OCI-LY1 (cell line): ENCODE results near the gene MADD.
"Not testable (repeated sequence)": the region's sequence is repeated elsewhere in the genome, so short reads cannot be mapped to it uniquely, and the experiment has no call there.

Experiments used
- H2AFZ ChIP-seq: fragments of 200-600 bp; sonication (generic), shearing (Covaris generic); 2 replicates; pipeline ENCODE4 v1.6.0; 2014; ENCODE audit warnings: antibody characterized with exemption, mild to moderate bottlenecking, low read length
- H3F3A ChIP-seq: fragments of 200-600 bp; sonication (generic), shearing (Covaris generic); 2 replicates; pipeline ENCODE4 v1.6.0; 2014; ENCODE audit warnings: mild to moderate bottlenecking, antibody characterized with exemption, low read length, moderate library complexity; ENCODE audit not compliant: insufficient read depth
- H3K27ac ChIP-seq: fragments of 200-600 bp; sonication (generic); 2 replicates; pipeline ENCODE4 v1.5.1; 2014; ENCODE audit warnings: low read length, mixed run types, mild to moderate bottlenecking, low read depth; ENCODE audit not compliant: poor library complexity, severe bottlenecking
- H3K27me3 ChIP-seq: fragments of 200-600 bp; sonication (generic); 2 replicates; pipeline ENCODE4 v1.6.0; 2014; ENCODE audit warnings: antibody characterized with exemption, mild to moderate bottlenecking, low read length, moderate library complexity; ENCODE audit not compliant: insufficient read depth
- H3K36me3 ChIP-seq: fragments of 200-600 bp; sonication (generic); 2 replicates; pipeline ENCODE4 v1.6.1; 2014; ENCODE audit warnings: mild to moderate bottlenecking, antibody characterized with exemption, low read length, moderate library complexity, mixed read lengths; ENCODE audit not compliant: insufficient read depth
- H3K4me1 ChIP-seq: fragments of 200-600 bp; sonication (generic); 2 replicates; pipeline ENCODE4 v1.5.1; 2014; ENCODE audit warnings: mild to moderate bottlenecking, low read length, moderate library complexity; ENCODE audit not compliant: insufficient read depth, severe bottlenecking
- H3K4me2 ChIP-seq: fragments of 200-600 bp; sonication (generic), shearing (Covaris generic); 2 replicates; pipeline ENCODE4 v1.6.1; 2014; ENCODE audit warnings: low read length
- H3K4me3 ChIP-seq: fragments of 200-600 bp; sonication (generic); 2 replicates; pipeline ENCODE4 v1.5.1; 2014; ENCODE audit warnings: low read length, low read depth, mild to moderate bottlenecking, mixed read lengths; ENCODE audit not compliant: poor library complexity, severe bottlenecking
- H3K79me2 ChIP-seq: fragments of 200-600 bp; shearing (Covaris generic); 2 replicates; pipeline ENCODE4 v1.6.1; 2016; ENCODE audit warnings: mixed run types, low read length, mixed read lengths; ENCODE audit not compliant: insufficient read depth
- H3K9ac ChIP-seq: fragments of 200-600 bp; sonication (generic), shearing (Covaris generic); 2 replicates; pipeline ENCODE4 v1.6.1; 2014; ENCODE audit warnings: mild to moderate bottlenecking, low read length, mixed read lengths
- H3K9me2 ChIP-seq: fragments of 200-600 bp; sonication (generic), shearing (Covaris generic); 2 replicates; pipeline ENCODE4 v1.6.1; 2014; ENCODE audit warnings: low read depth, mild to moderate bottlenecking, low read length, mixed read lengths
- H3K9me3 ChIP-seq: fragments of 200-600 bp; shearing (Covaris generic); 2 replicates; pipeline ENCODE4 v1.6.1; 2014; ENCODE audit warnings: low read length, mixed read lengths
- H4K20me1 ChIP-seq: fragments of 200-600 bp; sonication (generic), shearing (Covaris generic); 2 replicates; pipeline ENCODE4 v1.6.0; 2016; ENCODE audit warnings: mild to moderate bottlenecking, low read length; ENCODE audit not compliant: insufficient read depth
- CTCF ChIP-seq: fragments of 200-600 bp; sonication (generic), shearing (Covaris generic); IDR thresholded peaks from 2 replicates; pipeline ENCODE4 v1.5.1; 2017; ENCODE audit warnings: mild to moderate bottlenecking, antibody characterized with exemption, low read length, moderate library complexity, mixed read lengths
- EZH2 ChIP-seq: fragments of 200-600 bp; sonication (generic), shearing (Covaris generic); IDR thresholded peaks from 2 replicates; pipeline ENCODE4 v1.8.0; 2017; ENCODE audit warnings: borderline replicate concordance, mixed run types, mild to moderate bottlenecking, antibody characterized with exemption, low read length, moderate library complexity, mixed read lengths

The MADD gene

GRCh38 chr11:47333886-47334443 lies 64.0 kb downstream of the MADD start:
- no peaks in the 10 kb centered on the region for H4K20me1 ChIP-seq
- H3K4me3 ChIP-seq = no peak overlapping the region
- no peak overlapping the region for H3K9ac ChIP-seq
- no peaks in the 10 kb centered on the region for H3K4me1 ChIP-seq
- no peak overlapping the region for H3K4me2 ChIP-seq
- TF ChIP-seq EZH2 (no peak), CTCF (no peak)
- H2AFZ ChIP-seq = no peak overlapping the region
- no peaks in the 10 kb centered on the region for H3F3A ChIP-seq
- no peaks in the 10 kb centered on the region for H3K9me2 ChIP-seq
- no peaks in the 10 kb centered on the region for H3K79me2 ChIP-seq
- no peak overlapping the region for H3K27ac ChIP-seq
- H3K9me3 ChIP-seq = no peaks in the 10 kb centered on the region
- no peaks in the 10 kb centered on the region; the same call in 1 of the 2 replicates for H3K27me3 ChIP-seq
- peaks cover 10% of the 10 kb centered on the region; the same call in 1 of the 2 replicates for H3K36me3 ChIP-seq

- H3K27ac ChIP-seq, H4K20me1 ChIP-seq, H2AFZ ChIP-seq, H3K4me1 ChIP-seq, H3F3A ChIP-seq, H3K36me3 ChIP-seq, H3K27me3 ChIP-seq, H3K79me2 ChIP-seq, H3K9me3 ChIP-seq, H3K9me2 ChIP-seq, H3K9ac ChIP-seq, H3K4me2 ChIP-seq, H3K4me3 ChIP-seq: not testable (repeated sequence)
Observed at GRCh38 chr11:47334699-47335411, 64.9 kb downstream of the MADD start.

- Histone ChIP-seq H4K20me1 (no peaks in the 10 kb centered on the region), H3K79me2 (no peaks in the 10 kb centered on the region), H3K9me3 (no peaks in the 10 kb centered on the region), H2AFZ (no peak overlapping the region), H3K36me3 (no peaks in the 10 kb centered on the region), H3K9me2 (no peaks in the 10 kb centered on the region), H3K9ac (no peak overlapping the region), H3F3A (no peaks in the 10 kb centered on the region), H3K4me1 (no peaks in the 10 kb centered on the region), H3K4me3 (no peak overlapping the region), H3K27me3 (no peaks in the 10 kb centered on the region; the same call in 1 of the 2 replicates), H3K4me2 (no peak overlapping the region), H3K27ac (no peak overlapping the region)
- no peak for TF ChIP-seq EZH2
- no peak for TF ChIP-seq CTCF
Observed at GRCh38 chr11:47335733-47336132, 65.8 kb downstream of the MADD start.

- Histone ChIP-seq H3K4me1 (no peaks in the 10 kb centered on the region), H3K9me3 (no peaks in the 10 kb centered on the region), H3K4me3 (no peak overlapping the region), H3K9ac (no peak overlapping the region), H4K20me1 (no peaks in the 10 kb centered on the region), H2AFZ (no peak overlapping the region), H3K27me3 (no peaks in the 10 kb centered on the region; the same call in 1 of the 2 replicates), H3K9me2 (no peaks in the 10 kb centered on the region), H3K79me2 (no peaks in the 10 kb centered on the region), H3K27ac (no peak overlapping the region), H3K36me3 (no peaks in the 10 kb centered on the region), H3K4me2 (no peak overlapping the region), H3F3A (no peaks in the 10 kb centered on the region)
- no peak for TF ChIP-seq CTCF
- no peak for TF ChIP-seq EZH2
Observed at GRCh38 chr11:47336595-47336994, 66.7 kb downstream of the MADD start.
